Measurements from ENCODE around the gene RARG.

DNA sequence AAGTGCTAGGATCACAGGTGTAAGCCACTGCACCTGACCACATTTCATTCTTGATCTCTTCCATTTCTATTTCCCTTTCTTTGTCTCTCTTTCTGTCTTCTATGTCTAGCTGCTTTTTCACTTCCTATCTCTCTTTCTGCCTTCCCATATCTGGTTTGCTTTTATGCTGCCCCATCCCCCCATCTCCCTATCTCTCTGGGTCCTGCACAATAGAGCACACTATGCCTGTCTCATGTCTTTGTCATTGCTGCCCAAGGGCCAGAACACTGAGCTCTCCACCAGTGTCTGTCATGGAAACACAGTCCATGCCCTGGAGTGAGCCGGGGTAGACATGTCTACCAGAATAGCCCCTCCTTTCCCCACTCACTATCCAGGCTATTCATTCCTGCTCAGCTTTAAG is 12.3 kb upstream of the RARG start:
- TF ChIP-seq, protein P1, sequence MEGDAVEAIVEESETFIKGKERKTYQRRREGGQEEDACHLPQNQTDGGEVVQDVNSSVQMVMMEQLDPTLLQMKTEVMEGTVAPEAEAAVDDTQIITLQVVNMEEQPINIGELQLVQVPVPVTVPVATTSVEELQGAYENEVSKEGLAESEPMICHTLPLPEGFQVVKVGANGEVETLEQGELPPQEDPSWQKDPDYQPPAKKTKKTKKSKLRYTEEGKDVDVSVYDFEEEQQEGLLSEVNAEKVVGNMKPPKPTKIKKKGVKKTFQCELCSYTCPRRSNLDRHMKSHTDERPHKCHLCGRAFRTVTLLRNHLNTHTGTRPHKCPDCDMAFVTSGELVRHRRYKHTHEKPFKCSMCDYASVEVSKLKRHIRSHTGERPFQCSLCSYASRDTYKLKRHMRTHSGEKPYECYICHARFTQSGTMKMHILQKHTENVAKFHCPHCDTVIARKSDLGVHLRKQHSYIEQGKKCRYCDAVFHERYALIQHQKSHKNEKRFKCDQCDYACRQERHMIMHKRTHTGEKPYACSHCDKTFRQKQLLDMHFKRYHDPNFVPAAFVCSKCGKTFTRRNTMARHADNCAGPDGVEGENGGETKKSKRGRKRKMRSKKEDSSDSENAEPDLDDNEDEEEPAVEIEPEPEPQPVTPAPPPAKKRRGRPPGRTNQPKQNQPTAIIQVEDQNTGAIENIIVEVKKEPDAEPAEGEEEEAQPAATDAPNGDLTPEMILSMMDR (IDR thresholded peaks at IDR 0.05), result no peak
- no peak for TF ChIP-seq ZFX (IDR thresholded peaks at IDR 0.05; ENCODE audit: borderline replicate concordance)

All from 22Rv1 (cell line).